GM12878 (cell line): ENCODE results near the gene SEC63.

Source experiments
- CTCF ChIP-seq, 3 experiments: IDR thresholded peaks in 2 of 3; conservative IDR thresholded peaks in 1 of 3; 2 replicates each; pipeline ENCODE4 v1.5.1; 2011; ENCODE audit warnings: low read depth in 3 of 3, low read length in 3 of 3, mild to moderate bottlenecking in 3 of 3, control low read depth in 2 of 3, moderate library complexity in 2 of 3, inconsistent platforms in 1 of 3, mixed read lengths in 1 of 3; ENCODE audit not compliant: control insufficient read depth in 2 of 3, insufficient read depth in 1 of 3; ENCODE audit errors: extremely low read depth in 1 of 3
- MTA3 ChIP-seq: IDR thresholded peaks from 2 replicates; pipeline ENCODE4 v1.6.1; 2012; ENCODE audit warnings: low read length, inconsistent platforms, borderline replicate concordance
- NRF1 ChIP-seq: conservative IDR thresholded peaks from 2 replicates; pipeline ENCODE4 v1.6.1; 2011; ENCODE audit warnings: mild to moderate bottlenecking, low read depth, low read length, improper control_type of control experiment
- SP1 ChIP-seq: IDR thresholded peaks from one replicate; pipeline ENCODE4 v1.6.1; 2011; ENCODE audit warnings: low read depth, low read length
- TAF1 ChIP-seq: IDR thresholded peaks from 2 replicates; pipeline ENCODE4 v1.6.1; 2011; ENCODE audit warnings: mild to moderate bottlenecking, low read depth, low read length, borderline replicate concordance
- ZNF207 ChIP-seq: fragments of 450-650 bp; IDR thresholded peaks from 2 replicates; pipeline ENCODE4 v1.6.1; 2014; ENCODE audit warnings: antibody characterized with exemption, mild to moderate bottlenecking, borderline replicate concordance

DNA sequence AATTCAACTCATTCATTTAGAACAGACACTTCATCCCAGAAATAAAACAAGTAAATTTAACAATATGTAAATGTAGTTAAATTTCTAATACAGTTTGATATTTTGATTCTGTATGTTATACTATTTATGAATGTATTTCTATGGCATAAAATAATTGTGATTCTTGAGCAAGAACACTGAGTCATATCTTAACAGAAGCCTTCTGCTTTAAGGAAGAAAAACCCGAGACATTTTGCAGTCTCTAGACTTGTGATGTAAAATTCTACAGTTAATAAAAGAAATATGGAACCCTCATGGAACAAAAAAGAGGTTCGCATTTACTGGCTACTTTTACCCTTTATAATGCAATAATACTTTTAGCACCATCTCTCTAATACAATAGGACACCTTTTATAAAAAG, 86.0 kb downstream of the SEC63 start:
- no peak for TF ChIP-seq CTCF (IDR thresholded peaks at IDR 0.05 in 2 of 3, conservative IDR thresholded peaks at IDR 0.05 in 1 of 3; ENCODE audit: control insufficient read depth in 2 of 3, extremely low read depth in 1 of 3, insufficient read depth in 1 of 3, low read depth in 3 of 3, low read length in 3 of 3)
- no peak for TF ChIP-seq ZNF207
- no peak for TF ChIP-seq SP1
- TF ChIP-seq NRF1, result no peak
- no peak for TF ChIP-seq MTA3
- no peak for TF ChIP-seq TAF1
